Right atrium auricular region (tissue), 2 donors: ENCODE data around the gene PLK5. TPM values are rescaled to one million over a fixed set of nuclear protein-coding genes. Genes with fewer than 3 reads are reported as not detected.

Experiments
- DNase-seq: peaks from one replicate; pipeline ENCODE4 v3.0.0-alpha.2; 2019; ENCODE audit warnings: low spot score
- H3K27ac ChIP-seq, 2 donors: fragments of 200-600 bp; sonication (generic); 1 replicate in 1 of 2; 2 replicates in 1 of 2; pipeline ENCODE4 v1.5.1; 2016 to 2019
- H3K27me3 ChIP-seq, 2 donors: fragments of 200-600 bp; sonication (generic); one replicate each; pipeline versions ENCODE4 v1.5.1 to v1.6.0; 2017 to 2019
- H3K36me3 ChIP-seq: fragments of 200-600 bp; sonication (generic); one replicate; pipeline ENCODE4 v1.5.1; 2016
- H3K4me1 ChIP-seq, 2 donors: fragments of 200-600 bp; sonication (generic); one replicate each; pipeline versions ENCODE4 v1.5.1 to v1.6.0; 2017 to 2019
- H3K4me3 ChIP-seq, 2 donors: fragments of 200-600 bp; sonication (generic); 1 replicate in 1 of 2; 2 replicates in 1 of 2; pipeline ENCODE4 v1.5.1; 2017 to 2019; ENCODE audit warnings: mild to moderate bottlenecking in 1 of 2, moderate library complexity in 1 of 2
- H3K9me3 ChIP-seq, 2 donors: fragments of 200-600 bp; sonication (generic); one replicate each; pipeline ENCODE4 v1.5.1; 2019
- total RNA-seq, 2 donors: library from RNA; depleted of rRNA; stranded (reverse); fragments of >200 nt; gene quantifications; one replicate each; pipeline ENCODE4 v1.1.0, GENCODE V29; 2016
- TF ChIP-seq, protein P1 (sequence below), 2 donors: fragments of 200-600 bp; sonication (generic); IDR thresholded peaks; one replicate each; pipeline ENCODE4 v1.5.1; 2019; ENCODE audit warnings: antibody characterized with exemption in 2 of 2

The PLK5 gene
- total RNA-seq, 2 donors from 2014 or later: not detected

DNA sequence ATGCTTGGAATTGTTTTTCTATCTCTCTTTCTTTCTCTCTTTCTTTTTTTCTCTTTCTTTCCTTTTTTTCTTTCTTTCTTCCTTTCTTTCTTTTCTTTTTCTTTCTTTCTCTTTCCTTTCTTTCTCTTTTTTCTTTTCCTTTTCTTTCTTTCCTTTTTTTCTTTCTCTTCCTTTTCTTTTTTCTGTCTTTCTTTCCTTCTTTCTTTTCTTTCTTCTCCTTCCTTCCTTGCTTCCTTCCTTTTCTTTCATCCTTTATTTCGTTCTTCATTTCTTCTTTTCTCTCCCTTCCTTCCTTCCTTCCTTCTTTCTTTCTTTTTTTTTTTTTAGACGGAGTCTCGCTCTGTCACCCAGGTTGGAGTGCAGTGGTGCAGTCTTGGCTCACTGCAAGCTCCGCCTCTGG, 46.1 kb downstream of the PLK5 start:
- TF ChIP-seq, protein P1, sequence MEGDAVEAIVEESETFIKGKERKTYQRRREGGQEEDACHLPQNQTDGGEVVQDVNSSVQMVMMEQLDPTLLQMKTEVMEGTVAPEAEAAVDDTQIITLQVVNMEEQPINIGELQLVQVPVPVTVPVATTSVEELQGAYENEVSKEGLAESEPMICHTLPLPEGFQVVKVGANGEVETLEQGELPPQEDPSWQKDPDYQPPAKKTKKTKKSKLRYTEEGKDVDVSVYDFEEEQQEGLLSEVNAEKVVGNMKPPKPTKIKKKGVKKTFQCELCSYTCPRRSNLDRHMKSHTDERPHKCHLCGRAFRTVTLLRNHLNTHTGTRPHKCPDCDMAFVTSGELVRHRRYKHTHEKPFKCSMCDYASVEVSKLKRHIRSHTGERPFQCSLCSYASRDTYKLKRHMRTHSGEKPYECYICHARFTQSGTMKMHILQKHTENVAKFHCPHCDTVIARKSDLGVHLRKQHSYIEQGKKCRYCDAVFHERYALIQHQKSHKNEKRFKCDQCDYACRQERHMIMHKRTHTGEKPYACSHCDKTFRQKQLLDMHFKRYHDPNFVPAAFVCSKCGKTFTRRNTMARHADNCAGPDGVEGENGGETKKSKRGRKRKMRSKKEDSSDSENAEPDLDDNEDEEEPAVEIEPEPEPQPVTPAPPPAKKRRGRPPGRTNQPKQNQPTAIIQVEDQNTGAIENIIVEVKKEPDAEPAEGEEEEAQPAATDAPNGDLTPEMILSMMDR (IDR thresholded peaks at IDR 0.05): no peak
- no peak for DNase-seq
- no peak overlapping the region for H3K4me3 ChIP-seq
- H3K27ac ChIP-seq: no peak overlapping the region
- H3K27me3 ChIP-seq: no peaks in the 10 kb centered on the region
- peaks cover 0 to 18% of the 10 kb centered on the region in 2 donors for H3K4me1 ChIP-seq
- H3K9me3 ChIP-seq: no peaks in the 10 kb centered on the region
- no peaks in the 10 kb centered on the region for H3K36me3 ChIP-seq

DNA sequence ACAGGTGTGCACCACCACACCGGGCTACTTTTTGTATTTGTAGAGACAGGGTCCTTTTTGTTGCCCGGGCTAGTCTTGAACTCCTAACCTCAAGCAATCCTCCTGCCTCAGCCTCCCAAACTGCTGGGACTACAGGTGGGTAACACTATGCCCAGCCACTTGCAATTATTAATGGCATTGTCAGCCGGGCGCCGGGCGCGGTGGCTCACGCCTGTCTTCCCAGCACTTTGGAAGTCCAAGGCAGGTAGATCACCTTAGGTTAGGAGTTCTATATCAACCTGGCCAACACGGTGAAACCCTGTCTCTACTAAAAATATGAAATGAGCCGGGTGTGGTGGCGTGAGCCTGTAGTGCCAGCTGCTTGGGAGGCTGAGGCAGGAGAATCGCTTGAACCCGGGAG, 47.0 kb downstream of the PLK5 start:
- Histone ChIP-seq H3K4me3 (no peak overlapping the region), H3K36me3 (no peaks in the 10 kb centered on the region), H3K27me3 (no peaks in the 10 kb centered on the region), H3K9me3 (no peaks in the 10 kb centered on the region), H3K27ac (no peak overlapping the region), H3K4me1 (peaks cover 0 to 16% of the 10 kb centered on the region in 2 donors)
- DNase-seq: no peak
- TF ChIP-seq, protein P1 (IDR thresholded peaks at IDR 0.05): no peak

DNA sequence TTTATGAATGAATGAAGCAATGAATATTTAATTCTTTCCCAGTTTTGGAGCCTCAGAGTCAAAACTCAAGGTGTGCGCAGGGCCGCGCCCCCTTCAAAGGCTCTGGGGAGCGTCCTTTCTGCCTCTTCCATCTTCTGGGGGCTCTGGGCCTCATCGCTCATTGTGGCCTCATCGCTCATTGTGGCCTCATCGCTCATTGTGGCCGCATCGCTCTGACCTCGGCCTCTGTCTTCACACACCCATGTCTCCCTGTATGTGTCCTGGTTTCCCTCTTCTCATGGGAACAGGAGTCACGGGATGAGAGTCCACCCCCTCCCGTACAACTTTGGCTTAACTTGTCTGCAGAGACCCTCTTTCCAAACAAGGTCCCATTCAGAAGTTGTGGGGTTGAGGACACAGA, 47.5 kb downstream of the PLK5 start:
- DNase-seq: no peak
- TF ChIP-seq, protein P1 (IDR thresholded peaks at IDR 0.05): no peak
- Histone ChIP-seq H3K27me3 (no peaks in the 10 kb centered on the region), H3K27ac (no peak overlapping the region), H3K4me1 (peaks cover 0 to 11% of the 10 kb centered on the region in 2 donors), H3K4me3 (no peak overlapping the region), H3K36me3 (no peaks in the 10 kb centered on the region), H3K9me3 (no peaks in the 10 kb centered on the region)

DNA sequence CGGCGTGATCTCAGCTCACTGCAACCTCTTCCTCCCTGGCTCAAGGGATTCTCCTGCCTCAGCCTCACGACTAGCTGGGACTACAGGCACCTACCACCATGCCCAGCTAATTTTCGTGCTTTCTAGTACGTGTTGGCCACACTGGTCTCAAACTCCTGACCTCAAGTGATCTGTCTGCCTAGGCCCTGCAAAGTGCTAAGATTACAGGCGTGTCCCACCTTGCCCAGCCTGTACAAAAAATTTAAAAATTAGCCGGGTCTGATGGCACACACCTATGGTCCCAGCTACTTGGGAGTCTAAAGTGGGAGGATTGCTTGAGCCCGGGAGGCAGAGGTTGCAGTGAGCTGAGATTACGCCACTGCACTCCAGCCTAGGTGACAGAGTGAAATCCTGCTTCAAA, 48.9 kb downstream of the PLK5 start:
- Histone ChIP-seq H3K4me3 (no peak overlapping the region), H3K27me3 (no peaks in the 10 kb centered on the region), H3K27ac (no peak overlapping the region), H3K4me1 (peaks cover 0 to 14% of the 10 kb centered on the region in 2 donors), H3K9me3 (no peaks in the 10 kb centered on the region), H3K36me3 (peaks cover 8% of the 10 kb centered on the region)
- DNase-seq: no peak
- TF ChIP-seq, protein P1 (IDR thresholded peaks at IDR 0.05): no peak

DNA sequence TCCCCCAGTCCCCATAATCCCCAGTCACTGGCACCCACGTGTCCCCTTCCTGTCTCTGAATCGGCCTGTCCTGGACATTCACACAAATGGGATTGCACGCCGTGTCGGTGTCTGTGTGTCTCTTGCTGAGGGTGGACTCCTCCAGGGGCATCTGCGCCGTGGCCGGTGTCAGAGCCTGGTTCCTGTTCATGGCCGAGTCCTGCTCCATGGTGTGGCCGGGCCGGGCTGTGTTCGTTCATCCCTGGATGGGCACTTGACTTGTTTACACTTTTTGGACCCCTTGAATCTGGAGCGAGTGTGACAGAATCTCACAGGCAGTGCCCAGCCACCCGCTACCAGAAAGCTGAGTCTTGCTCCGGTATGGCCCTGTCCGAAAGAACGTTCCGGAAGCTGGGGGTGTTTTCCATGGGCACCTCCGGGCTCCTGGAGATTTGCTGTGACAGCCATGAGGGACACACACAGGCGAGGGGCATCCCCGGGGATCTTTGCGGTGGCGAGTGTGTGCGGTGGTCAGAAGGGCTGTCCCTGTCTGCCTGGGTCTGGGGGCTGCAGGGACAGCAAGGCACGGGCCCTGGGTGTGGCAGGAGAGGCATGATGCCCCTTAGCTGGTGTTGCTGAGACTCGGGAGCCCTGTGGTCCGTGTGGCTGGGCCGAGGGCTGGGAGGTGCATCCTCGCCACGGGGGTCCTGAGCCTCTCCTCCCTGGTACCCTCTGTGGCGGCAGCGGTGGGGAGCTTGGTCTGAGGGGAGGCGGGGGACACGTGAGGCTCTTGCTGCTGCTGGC, 50.7 kb downstream of the PLK5 start:
- Histone ChIP-seq H3K4me1 (peaks cover 0 to 9% of the 10 kb centered on the region in 2 donors), H3K27ac (no peak overlapping the region), H3K27me3 (no peaks in the 10 kb centered on the region), H3K36me3 (peaks cover 17% of the 10 kb centered on the region), H3K9me3 (no peaks in the 10 kb centered on the region), H3K4me3 (no peak overlapping the region)
- DNase-seq: no peak
- TF ChIP-seq, protein P1 (IDR thresholded peaks at IDR 0.05): no peak
